GM23248 (cell line): ENCODE data around the gene CNGA1.

ENCODE experiments used
- EZH2 ChIP-seq: fragments of 200-600 bp; sonication (generic); IDR thresholded peaks from 2 replicates; pipeline ENCODE4 v1.6.1; 2018; ENCODE audit warnings: antibody characterized with exemption, mild to moderate bottlenecking; ENCODE audit not compliant: insufficient read depth, poor library complexity, severe bottlenecking
- EZH2phosphoT487 ChIP-seq: fragments of 200-600 bp; sonication (generic); IDR thresholded peaks from 2 replicates; pipeline ENCODE4 v1.6.1; 2018; ENCODE audit warnings: antibody characterized with exemption, moderate library complexity, mild to moderate bottlenecking, low read depth; ENCODE audit not compliant: insufficient read depth

DNA sequence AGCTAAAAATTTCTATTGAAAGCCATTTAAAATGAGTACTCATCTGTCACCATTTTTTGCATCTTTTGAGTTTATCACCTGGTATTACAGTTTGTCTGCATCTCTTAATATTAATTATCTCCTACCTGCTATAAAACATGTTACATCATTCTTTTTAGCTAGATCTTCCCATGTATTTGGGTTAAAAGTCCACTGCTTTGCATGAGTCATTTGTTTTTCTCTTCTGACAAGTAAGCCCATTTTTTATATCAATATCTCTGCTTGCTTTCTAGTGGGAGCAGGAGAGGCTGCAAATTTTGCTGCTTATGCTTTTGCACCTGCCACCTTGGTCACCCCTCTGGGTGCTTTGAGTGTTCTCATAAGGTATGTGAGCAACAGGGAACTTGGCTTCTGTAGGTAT, 16.2 kb upstream of the CNGA1 start:
- TF ChIP-seq EZH2phosphoT487 (no peak), EZH2 (no peak)
